Measurements from ENCODE around the gene CASKIN2.
A peak's percentile ranks its signal among the peaks of the same experiment; 100 is the strongest.

Gene CASKIN2

DNA sequence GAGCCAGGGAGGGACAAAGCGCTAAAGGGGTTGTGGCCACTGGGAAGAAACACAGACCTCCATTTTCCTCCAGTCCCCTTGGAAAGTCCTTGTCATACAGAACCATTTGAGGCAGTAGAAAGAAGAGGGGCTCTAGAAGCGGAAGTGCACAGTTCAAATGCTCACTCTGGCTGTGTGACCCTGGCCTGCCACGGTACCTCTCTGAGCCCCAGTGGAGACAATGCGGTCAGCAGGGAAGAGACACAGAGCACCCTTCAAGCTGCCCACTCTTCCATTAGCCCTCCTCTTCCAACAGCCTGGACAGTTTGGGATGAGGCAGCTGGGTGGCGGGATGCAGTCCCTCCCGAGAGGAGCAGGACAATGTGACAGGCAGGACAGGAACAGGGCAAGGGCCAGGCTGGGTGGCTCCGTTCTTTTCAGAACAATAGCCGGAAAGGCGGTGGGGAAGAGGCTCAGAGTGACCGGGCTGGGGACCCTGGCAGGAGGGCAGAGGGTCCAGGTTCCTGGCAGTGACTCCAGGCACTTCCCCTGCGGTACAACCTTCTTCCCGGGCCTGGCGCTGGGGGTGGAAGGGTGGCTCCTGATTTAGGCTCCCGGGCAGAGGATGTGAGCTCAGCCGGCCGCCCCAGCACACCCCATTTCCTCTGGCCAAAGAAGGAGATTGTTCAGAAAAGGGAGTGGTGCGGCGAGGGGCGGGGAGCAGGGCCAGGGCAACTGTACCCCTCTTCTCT is 5.6 kb downstream of the CASKIN2 start:
- Mint-ChIP-seq H3K4me3 (no peak overlapping the region), H3K4me1 (no peaks in the 10 kb centered on the region), H3K9me3 (no peaks in the 10 kb centered on the region), H3K27me3 (peaks cover 1% of the 10 kb centered on the region), H3K27ac (no peak overlapping the region), H3K36me3 (no peaks in the 10 kb centered on the region)
- DNase-seq (ENCODE audit: low spot score in 2 of 2): no peak
- no peak for ATAC-seq (ENCODE audit: low read depth)

DNA sequence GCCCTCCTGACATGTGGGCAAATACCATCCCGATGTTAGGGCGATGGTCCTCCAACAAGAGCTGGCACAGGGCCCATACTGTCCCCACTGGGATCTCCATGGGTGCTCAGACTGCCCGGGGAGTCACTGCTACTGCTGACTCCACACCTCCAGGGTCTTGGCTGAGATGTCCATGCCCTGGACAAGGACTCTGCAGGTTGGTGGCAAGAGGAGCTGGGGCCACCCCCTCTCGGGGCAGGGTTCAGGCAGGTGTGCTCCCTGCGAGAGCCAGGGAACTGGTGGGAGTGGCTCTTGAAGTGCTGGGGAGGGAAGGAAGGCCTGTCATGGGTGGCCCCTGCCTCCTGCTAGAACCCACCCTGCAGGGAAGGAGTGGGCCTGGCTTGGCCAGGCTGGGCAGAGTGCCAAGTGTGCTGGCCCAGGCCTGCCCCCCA is 6.4 kb downstream of the CASKIN2 start:
- Mint-ChIP-seq H3K36me3 (no peaks in the 10 kb centered on the region), H3K9me3 (no peaks in the 10 kb centered on the region)

DNA sequence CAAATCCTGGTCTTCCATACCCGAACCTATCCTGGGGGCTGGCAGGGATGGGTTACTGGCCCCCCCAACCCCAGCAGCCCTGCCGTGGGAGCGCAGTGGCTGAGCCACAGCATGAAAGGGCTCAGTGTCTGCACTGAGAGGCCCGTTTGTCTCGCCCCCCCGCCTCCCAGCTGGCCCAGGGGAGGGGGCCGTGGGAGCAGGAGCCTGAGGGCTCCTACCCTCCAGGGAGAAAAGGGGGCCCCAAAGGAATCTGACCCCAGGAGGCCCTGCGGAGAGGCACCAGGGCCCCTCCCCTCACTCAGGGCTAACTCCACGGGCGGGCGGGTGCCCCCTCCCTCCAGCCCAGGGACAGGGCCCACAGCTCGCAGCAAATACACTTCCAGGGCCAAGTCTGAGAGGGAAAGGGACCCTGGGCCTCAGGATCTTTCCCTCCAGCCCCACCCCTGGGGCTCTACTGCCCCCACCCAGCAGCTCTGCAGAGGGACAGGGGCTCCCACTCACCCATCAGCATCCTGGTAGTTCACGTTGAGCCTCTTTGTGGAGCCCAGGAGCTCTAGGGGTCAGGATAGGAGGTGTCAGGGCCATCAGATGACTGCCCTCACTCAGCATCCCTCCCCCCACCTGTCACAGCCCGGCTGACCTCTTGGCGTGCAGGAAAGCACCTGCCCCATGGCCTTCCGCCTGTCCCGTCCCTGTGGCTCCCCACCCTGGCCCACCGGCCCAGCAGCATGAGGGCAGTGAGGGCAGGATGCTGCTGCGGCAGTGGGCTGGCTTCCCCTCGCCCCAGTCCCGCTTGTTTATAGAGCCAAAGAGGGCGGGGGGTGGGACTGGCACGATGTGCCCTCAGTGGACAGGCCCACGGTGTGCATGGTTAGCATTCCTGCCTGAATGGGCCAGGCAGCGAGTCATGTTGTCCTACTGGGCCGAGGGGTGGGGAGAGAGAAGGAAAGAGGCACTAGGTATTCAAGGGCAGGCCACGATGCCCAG is 7.3 kb downstream of the CASKIN2 start:
- H3K36me3 Mint-ChIP-seq: no peaks in the 10 kb centered on the region
- no peaks in the 10 kb centered on the region for H3K9me3 Mint-ChIP-seq
- H3K27me3 Mint-ChIP-seq: peaks cover 1% of the 10 kb centered on the region
- ATAC-seq (ENCODE audit: low read depth) (no peak), DNase-seq (ENCODE audit: low spot score in 2 of 2) (no peak)
- H3K27ac Mint-ChIP-seq: no peak overlapping the region
- no peak overlapping the region for H3K4me3 Mint-ChIP-seq
- peaks cover 5% of the 10 kb centered on the region for H3K4me1 Mint-ChIP-seq

More for the DNA sequence above, 6.4 kb downstream of the CASKIN2 start:
- no peak overlapping the region for H3K4me3 Mint-ChIP-seq
- DNase-seq (ENCODE audit: low spot score in 2 of 2): no peak
- ATAC-seq (ENCODE audit: low read depth): no peak
- H3K27ac Mint-ChIP-seq: no peak overlapping the region
- H3K4me1 Mint-ChIP-seq: peaks cover 5% of the 10 kb centered on the region
- peaks cover 1% of the 10 kb centered on the region for H3K27me3 Mint-ChIP-seq

DNA sequence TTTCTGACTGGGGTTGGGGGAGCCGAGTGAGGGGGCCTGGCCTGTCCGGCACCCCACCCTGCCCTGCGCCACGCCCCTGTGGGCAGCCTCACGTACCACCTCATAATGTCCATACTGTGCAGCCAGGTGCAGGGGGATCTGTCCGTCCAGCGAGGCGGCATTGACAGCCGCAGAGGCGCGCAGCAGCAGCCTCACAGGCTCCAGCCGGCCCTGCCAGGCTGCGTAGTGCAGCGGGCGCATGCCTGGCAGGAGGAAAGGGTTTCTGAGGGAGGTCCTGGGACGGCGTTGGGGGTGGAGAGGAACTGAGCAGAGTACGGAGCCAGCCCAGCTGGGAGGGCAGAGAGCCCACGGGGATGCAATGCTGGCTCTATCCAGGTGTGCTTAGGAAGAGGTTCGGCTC is 8.4 kb downstream of the CASKIN2 start:
- H3K27ac Mint-ChIP-seq: no peak overlapping the region
- no peaks in the 10 kb centered on the region for H3K9me3 Mint-ChIP-seq
- H3K27me3 Mint-ChIP-seq: peaks cover 1% of the 10 kb centered on the region
- no peak for DNase-seq (ENCODE audit: low spot score in 2 of 2)
- no peaks in the 10 kb centered on the region for H3K36me3 Mint-ChIP-seq
- H3K4me1 Mint-ChIP-seq: peaks cover 5% of the 10 kb centered on the region
- no peak for ATAC-seq (ENCODE audit: low read depth)
- no peak overlapping the region for H3K4me3 Mint-ChIP-seq

- Mint-ChIP-seq H3K4me1 (peaks cover 5% of the 10 kb centered on the region), H3K36me3 (no peaks in the 10 kb centered on the region), H3K4me3 (no peak overlapping the region), H3K27me3 (peaks cover 1% of the 10 kb centered on the region), H3K27ac (no peak overlapping the region), H3K9me3 (no peaks in the 10 kb centered on the region)
- no peak for DNase-seq (ENCODE audit: low spot score in 2 of 2)
- no peak for ATAC-seq (ENCODE audit: low read depth)
Measured at GRCh38 chr17:75506134-75506533, 9.2 kb downstream of the CASKIN2 start.

GRCh38 chr17:75505640-75506039 is 9.7 kb downstream of the CASKIN2 start:
- no peaks in the 10 kb centered on the region for H3K9me3 Mint-ChIP-seq
- no peaks in the 10 kb centered on the region for H3K36me3 Mint-ChIP-seq
- no peak for DNase-seq (ENCODE audit: low spot score in 2 of 2)
- ATAC-seq (ENCODE audit: low read depth): no peak
- peaks cover 1% of the 10 kb centered on the region for H3K27me3 Mint-ChIP-seq
- no peak overlapping the region for H3K27ac Mint-ChIP-seq
- H3K4me3 Mint-ChIP-seq: no peak overlapping the region
- H3K4me1 Mint-ChIP-seq: peaks cover 5% of the 10 kb centered on the region

- ATAC-seq (ENCODE audit: low read depth): no peak
- Mint-ChIP-seq H3K9me3 (no peaks in the 10 kb centered on the region), H3K4me3 (no peak overlapping the region), H3K27me3 (peaks cover 1% of the 10 kb centered on the region), H3K36me3 (no peaks in the 10 kb centered on the region), H3K4me1 (peaks cover 5% of the 10 kb centered on the region), H3K27ac (no peak overlapping the region)
- DNase-seq (ENCODE audit: low spot score in 2 of 2): no peak
Measured at GRCh38 chr17:75505152-75505409, 10.3 kb downstream of the CASKIN2 start.

DNA sequence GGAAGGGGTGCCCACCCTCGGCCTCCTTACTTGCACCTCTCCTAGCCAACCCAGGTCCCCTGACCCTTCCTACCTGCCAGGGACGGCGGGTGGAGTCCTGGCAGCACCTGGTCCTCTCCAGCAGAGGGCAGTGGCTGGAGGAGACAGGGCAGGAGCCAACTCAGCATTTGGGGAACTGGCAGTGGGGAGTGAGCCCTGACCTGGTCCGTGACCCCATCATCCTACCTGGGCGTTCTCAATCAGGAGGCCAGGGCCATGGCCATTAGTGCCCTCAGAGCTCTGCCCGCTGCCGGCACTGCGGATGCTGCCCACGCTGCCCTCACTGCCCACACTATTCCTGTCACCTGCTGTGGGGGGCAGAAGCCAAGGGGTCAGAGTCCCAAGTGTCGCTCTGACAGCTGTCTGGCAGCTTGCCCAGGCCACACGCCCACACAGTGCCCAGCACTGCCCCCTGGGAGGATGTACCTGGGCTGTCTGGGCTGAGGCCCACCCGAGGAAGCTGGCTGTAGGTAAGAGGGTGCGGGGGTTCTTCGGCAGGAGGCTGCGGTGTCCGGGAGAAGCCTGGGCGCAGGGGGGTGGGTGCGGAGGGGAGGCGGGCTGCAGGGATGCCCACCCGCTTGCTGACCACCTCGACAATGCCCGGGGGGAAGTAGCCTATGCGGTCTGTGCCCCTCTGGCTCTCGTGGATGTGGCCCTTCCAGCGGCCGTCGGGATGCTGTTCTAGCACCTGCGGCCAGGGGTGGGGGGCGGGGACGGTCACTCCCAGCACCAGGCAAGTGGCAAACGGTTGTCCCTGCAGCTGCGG is 10.8 kb downstream of the CASKIN2 start:
- peak; percentile 52 to 58 for DNase-seq (ENCODE audit: low spot score in 2 of 2)
- Mint-ChIP-seq H3K4me1 (peaks cover 5% of the 10 kb centered on the region), H3K36me3 (peaks cover 2% of the 10 kb centered on the region), H3K27ac (no peak overlapping the region), H3K27me3 (peaks cover 1% of the 10 kb centered on the region), H3K4me3 (no peak overlapping the region), H3K9me3 (no peaks in the 10 kb centered on the region)
- ATAC-seq (ENCODE audit: low read depth): peak; percentile 96

GRCh38 chr17:75503976-75504346 is 11.4 kb downstream of the CASKIN2 start:
- Mint-ChIP-seq H3K27ac (no peak overlapping the region), H3K4me3 (no peak overlapping the region)
- peak; percentile 23 for ATAC-seq (ENCODE audit: low read depth)

DNA sequence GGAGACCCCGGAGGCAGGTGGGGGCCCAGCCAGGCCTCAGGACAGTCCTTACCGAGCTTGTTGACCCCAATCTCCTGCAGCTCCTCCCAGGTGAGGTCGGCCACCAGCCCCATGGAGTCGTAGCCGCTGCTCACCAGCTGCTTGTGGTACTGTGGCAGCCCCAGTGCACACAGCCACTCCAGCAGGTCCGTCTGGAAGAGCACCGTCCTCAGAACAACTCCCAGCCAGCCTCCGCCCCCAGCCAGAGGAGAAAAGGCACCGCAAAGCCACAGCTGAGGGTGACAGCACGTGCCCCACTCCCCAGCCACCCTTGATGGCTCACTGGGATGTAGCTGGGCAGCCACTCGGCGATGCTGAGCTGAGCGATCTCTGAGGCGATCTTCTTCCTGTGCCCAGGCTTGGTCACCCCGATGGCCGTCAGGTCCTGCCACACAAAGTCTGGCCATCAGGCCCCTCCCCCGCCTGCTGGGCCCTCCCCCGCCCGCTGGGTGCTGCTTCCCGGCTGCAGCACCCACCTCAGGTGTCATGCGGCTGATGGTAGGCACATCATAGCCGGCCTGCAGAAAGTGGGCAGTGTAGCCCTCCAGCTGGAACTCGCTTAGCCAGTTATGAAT is 11.9 kb downstream of the CASKIN2 start:
- no peaks in the 10 kb centered on the region for H3K9me3 Mint-ChIP-seq
- H3K27ac Mint-ChIP-seq: no peak overlapping the region
- H3K4me1 Mint-ChIP-seq: peaks cover 5% of the 10 kb centered on the region
- H3K27me3 Mint-ChIP-seq: peaks cover 1% of the 10 kb centered on the region
- no peak for ATAC-seq (ENCODE audit: low read depth)
- no peak overlapping the region for H3K4me3 Mint-ChIP-seq
- DNase-seq (ENCODE audit: low spot score in 2 of 2): no peak
- peaks cover 2% of the 10 kb centered on the region for H3K36me3 Mint-ChIP-seq

More at GRCh38 chr17:75503976-75504346, 11.4 kb downstream of the CASKIN2 start:
- no peak for DNase-seq (ENCODE audit: low spot score in 2 of 2)
- H3K27me3 Mint-ChIP-seq: peaks cover 1% of the 10 kb centered on the region
- no peaks in the 10 kb centered on the region for H3K9me3 Mint-ChIP-seq
- H3K4me1 Mint-ChIP-seq: peaks cover 5% of the 10 kb centered on the region
- H3K36me3 Mint-ChIP-seq: peaks cover 2% of the 10 kb centered on the region

DNA sequence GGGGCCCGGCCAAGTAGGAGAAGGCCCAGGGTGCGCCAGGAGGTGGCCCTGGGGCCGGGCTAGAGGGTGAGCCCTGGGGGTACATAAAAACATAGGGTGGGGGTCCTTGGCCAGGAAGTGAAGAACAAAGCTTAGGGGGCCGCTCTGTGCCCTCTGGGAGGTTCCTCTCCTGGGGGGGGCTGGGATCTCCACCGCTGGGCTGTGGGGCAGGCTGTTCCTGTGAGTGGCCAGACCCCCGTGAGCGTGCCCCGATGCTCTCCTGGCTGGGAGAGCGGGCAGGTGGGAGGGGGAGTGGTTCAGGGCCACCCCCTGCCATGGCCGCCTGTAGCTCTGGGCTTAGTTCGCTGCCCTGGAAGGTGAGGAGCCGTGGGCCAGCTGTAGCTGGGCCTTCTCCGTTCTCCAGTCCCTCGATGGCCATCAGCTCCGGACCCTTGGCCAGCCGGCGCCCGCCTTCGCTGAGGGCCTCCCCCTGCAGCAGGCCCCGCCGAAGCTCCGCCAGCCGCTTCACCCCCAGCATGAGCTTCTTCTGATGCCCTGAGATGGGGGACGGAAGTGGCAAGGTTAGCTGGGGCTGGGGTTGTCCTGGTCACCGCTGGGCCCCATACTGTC is 12.5 kb downstream of the CASKIN2 start:
- ATAC-seq (ENCODE audit: low read depth) (no peak), DNase-seq (ENCODE audit: low spot score in 2 of 2) (no peak)
- no peak overlapping the region for H3K27ac Mint-ChIP-seq
- peaks cover 5% of the 10 kb centered on the region for H3K4me1 Mint-ChIP-seq
- no peaks in the 10 kb centered on the region for H3K9me3 Mint-ChIP-seq
- H3K27me3 Mint-ChIP-seq: peaks cover 1% of the 10 kb centered on the region
- H3K4me3 Mint-ChIP-seq: no peak overlapping the region
- H3K36me3 Mint-ChIP-seq: peaks cover 2% of the 10 kb centered on the region

DNA sequence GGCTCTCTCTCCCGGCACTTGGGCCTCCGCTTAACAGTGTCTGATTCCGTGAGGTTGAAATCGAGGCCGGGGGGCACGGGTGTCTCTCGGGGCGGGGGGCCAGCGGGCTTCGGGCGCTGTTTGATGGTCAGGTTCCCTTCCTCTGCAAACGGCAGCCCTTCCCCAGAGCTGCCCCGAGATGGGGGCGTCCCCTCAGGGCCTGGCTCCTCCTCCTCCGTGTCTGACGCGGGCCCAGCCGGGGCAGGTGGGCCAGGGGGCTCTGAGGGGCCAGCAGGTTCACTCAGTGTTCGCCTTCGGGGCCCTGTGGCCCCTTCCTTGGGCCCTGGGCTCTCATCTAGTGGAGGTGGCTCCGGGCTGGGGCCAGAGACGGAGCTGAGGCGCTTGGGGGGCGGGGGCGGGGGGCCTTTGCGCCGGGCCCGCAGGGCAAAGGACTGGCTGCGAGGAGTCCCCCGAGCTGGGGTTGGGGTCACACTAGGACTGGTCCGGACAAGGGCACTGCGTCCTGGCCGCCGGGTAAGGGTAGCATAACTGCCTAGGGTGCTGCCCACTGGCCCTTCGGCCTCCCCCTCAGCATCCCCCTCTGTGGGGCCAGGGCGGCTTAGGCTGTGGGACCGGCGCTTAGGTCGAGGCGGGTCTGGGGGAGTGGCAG is 13.1 kb downstream of the CASKIN2 start:
- ATAC-seq (ENCODE audit: low read depth) (no peak), DNase-seq (ENCODE audit: low spot score in 2 of 2) (no peak)
- no peaks in the 10 kb centered on the region for H3K9me3 Mint-ChIP-seq
- H3K27me3 Mint-ChIP-seq: peaks cover 1% of the 10 kb centered on the region
- peaks cover 5% of the 10 kb centered on the region for H3K4me1 Mint-ChIP-seq
- no peak overlapping the region for H3K4me3 Mint-ChIP-seq
- H3K27ac Mint-ChIP-seq: no peak overlapping the region
- H3K36me3 Mint-ChIP-seq: peaks cover 4% of the 10 kb centered on the region

Data from memory B cell (primary cell).